ENCODE results near the gene AGAP1.

Gene AGAP1

DNA sequence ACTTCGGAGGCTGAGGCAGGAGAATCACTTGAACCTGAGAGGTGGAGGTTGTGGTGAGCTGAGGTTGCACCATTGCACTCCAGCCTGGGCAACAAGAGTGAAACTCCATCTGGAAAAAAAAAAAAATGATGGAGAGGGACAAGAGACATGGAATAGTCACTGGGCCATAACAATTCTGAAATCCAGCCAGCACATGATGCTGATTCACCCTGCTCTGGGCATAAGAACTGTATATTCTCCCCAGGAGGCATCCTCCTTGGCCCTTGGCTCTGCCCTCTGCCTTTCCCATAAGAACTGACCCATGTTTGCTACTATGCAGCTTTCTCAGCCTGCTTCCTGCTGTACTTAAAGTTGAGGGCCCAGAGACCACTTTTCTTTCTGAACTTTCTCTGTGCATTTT lies 376.7 kb downstream of the AGAP1 start:
- DNase-seq (ENCODE audit: low read depth in 2 of 2) = no peak

- DNase-seq (ENCODE audit: low read depth in 2 of 2) = no peak
Measured at GRCh38 chr2:235876099-235876679, 382.3 kb downstream of the AGAP1 start.

DNA sequence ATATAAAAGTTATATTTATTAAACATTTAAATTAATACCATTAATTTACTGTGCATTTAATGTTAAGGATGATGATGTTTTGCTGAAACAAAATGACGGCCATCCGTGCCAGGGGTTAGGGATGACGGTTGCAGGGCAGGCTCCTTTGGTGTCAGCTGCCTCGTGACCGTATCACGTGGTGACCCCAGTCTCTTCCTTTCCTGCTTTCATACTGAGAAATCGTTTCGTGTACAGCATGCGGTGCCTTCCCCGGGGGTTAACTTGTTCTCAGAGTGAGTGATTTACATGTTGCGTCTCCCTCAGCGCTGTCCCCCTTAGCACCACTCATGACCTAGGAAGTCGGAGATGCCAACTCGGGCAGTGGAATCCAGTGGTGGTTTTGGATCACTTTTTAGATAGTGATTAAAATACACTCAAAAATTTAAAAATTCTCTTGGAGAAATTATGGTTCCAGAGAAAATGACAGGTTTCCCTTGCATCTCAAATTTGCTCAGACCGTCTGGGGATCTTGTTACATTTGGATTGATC lies 383.5 kb downstream of the AGAP1 start:
- DNase-seq (ENCODE audit: low read depth in 2 of 2) = no peak

DNA sequence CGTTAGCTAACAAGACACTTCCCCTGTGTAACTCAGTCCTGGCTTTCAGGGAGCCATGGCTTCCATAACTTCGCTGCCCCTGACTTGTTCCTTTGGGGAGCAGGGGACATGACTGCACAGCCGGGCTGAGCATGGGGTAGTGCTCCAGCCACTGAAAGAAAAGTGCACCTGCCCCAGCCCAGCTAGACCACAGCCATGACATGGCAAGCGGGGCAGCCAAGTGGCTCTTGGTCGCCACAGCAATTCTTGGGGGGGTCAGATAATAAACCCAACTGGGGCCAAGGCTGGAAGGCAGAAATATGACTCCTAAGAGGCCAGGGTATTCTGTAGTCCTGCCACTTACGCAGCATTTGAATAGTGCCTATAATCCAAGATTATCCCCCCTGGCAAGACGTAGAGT lies 385.3 kb downstream of the AGAP1 start:
- no peak for DNase-seq (ENCODE audit: low read depth in 2 of 2)

DNA sequence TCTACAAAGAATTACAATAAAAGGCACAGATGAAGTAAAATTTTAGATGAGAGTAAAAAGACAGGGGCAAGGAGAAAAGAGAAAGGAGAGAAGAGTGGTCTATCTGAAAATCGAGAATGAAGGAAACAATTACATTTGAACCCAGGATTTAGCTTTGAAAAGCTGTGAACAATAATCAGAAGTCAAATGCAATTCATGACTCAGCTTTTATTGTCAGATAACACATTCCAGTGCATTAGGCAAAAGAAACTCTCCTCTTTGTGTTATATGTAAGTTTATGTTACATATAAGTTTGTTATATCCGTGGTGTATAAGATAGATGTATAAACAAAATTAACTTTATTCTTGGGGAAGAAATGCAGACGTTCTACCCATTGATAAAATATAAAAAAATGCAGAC lies 389.8 kb downstream of the AGAP1 start:
- DNase-seq (ENCODE audit: low read depth in 2 of 2) = no peak

- no peak for DNase-seq (ENCODE audit: low read depth in 2 of 2)
Measured at GRCh38 chr2:235889302-235889630, 395.4 kb downstream of the AGAP1 start.

DNA sequence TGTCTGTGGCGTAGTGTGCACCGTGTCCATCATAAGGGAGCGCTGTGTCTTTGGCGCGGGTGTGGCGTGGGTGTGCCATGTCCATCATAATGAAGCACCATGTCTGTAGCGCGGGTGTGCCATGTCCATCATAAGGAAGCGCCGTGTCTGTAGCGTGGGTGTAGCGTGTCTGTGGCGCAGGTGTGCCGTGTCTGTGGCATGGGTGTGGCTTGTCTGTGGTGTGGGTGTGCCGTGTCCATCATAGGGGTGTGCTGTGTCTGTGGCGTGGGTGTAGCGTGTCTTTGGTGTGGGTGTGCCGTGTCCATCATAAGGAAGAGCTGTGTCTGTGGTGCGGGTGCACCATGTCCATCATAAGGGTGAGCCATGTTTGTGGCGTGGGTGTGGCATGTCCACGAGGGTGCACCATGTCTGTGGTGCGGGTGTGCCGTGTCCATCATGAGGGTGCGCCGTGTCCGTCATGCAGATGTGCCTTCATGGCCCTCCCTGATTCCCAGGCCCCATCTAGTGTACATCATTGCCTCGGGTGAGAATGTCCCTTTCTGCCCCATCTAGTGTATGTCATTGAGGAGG lies 399.4 kb downstream of the AGAP1 start:
- no peak for DNase-seq (ENCODE audit: low read depth in 2 of 2)

- no peak for DNase-seq (ENCODE audit: low read depth in 2 of 2)
Measured at GRCh38 chr2:235894839-235895238, 401.0 kb downstream of the AGAP1 start.

- no peak for DNase-seq (ENCODE audit: low read depth in 2 of 2)
Measured at GRCh38 chr2:235896061-235896460, 402.2 kb downstream of the AGAP1 start.

DNA sequence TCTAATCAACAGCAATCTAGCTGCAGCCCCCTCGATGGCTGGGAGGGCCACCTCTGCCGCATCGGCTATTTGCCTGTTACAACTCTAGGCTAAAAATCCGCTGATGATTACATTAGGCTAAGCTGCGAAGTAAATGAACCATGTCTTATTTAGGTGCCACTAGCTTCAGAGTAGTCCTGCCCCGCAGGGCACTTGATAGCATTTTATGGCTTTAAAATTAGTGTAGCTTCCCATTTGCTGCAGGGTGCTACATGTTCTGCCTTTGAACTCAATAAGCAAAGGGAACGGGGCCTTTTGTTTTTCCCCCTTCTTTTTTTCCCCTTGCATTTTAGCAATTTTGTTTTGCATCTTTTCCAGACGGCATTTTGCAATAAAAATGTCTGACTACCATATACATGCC lies 404.1 kb downstream of the AGAP1 start:
- DNase-seq (ENCODE audit: low read depth in 2 of 2) = no peak

DNA sequence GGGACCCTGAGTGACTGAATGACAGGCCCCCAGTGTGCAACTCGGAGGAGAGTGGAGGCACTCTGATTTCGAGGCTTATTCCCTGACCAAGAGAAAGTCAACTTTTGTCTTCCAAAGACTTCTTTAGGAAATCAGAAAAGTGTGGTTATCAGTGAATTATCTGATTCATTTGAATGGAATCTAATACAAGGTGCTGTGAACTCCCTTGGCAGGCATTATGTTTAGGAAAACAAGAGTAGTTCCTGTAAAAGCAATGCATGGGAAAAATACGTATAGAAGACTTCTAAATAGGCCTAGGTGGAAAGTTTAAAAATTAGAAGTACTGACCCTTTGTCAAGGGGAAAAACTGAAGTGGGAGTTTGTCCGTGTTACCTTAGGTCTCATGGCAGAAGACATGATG lies 404.9 kb downstream of the AGAP1 start:
- DNase-seq (ENCODE audit: low read depth in 2 of 2) = no peak

- no peak for DNase-seq (ENCODE audit: low read depth in 2 of 2)
Measured at GRCh38 chr2:235900631-235901030, 406.8 kb downstream of the AGAP1 start.

- DNase-seq (ENCODE audit: low read depth in 2 of 2) = no peak
Measured at GRCh38 chr2:235901243-235901642, 407.4 kb downstream of the AGAP1 start.

DNA sequence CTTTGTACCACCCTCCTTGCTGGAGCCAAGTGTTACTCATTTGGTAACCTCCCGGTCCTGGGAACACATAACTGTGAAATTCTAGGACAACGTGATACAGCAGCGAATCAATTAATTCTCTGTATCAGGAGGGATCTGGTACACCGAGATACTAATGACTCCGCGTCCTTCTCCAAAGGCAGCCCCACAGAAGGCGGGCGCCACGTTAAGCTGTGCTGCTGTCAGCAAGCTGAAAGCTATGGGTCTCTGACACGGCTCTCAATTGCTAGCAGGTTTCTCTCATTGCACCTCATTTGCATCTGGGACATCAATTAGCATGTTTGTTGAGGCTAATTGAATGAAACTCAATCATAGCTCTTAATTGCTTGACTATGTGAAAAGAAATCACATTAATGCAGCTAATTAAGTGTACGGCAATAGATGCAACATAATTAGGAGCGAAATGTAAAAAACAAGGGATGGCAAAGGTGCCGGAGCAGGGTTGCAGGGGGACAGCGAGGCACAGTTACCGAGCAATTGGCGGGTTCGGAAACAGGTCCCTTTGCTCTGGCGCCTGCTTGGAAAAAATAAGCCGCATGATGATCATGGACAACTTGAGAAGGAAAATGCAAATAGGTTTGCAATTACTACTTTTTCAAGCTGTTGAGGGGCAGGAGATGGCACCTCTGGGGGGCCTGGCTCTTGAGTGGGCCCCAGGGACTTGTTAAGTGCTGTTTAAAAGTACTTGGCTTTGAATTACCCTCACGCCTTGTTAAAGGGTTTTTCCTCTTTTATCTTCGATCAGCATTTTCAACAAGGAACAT lies 410.1 kb downstream of the AGAP1 start:
- no peak for DNase-seq (ENCODE audit: low read depth in 2 of 2)

- no peak for DNase-seq (ENCODE audit: low read depth in 2 of 2)
Measured at GRCh38 chr2:235904585-235904931, 410.7 kb downstream of the AGAP1 start.

- no peak for DNase-seq (ENCODE audit: low read depth in 2 of 2)
Measured at GRCh38 chr2:235908826-235909225, 415.0 kb downstream of the AGAP1 start.

DNA sequence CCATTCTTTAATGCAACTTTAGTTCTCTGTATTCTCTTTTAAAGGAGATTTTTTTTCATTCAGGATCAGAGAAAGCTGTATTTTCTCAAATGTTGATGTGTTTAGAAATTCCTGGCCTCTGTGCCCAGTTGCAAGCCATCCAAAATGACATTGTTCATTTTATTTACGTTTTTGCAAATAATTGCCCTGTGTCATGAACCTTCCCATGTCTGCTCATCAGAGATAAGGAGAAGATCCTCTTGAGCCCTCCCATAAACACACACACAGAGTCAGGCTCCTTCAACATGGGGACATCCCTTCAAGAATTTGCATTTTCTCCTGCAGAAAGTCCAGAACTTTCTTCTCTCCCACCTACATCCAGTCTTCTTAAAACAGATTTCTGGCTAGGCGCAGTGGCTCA lies 415.5 kb downstream of the AGAP1 start:
- no peak for DNase-seq (ENCODE audit: low read depth in 2 of 2)

- no peak for DNase-seq (ENCODE audit: low read depth in 2 of 2)
Measured at GRCh38 chr2:235910067-235910466, 416.2 kb downstream of the AGAP1 start.

GRCh38 chr2:235911125-235911524 lies 417.3 kb downstream of the AGAP1 start:
- no peak for DNase-seq (ENCODE audit: low read depth in 2 of 2)

- no peak for DNase-seq (ENCODE audit: low read depth in 2 of 2)
Measured at GRCh38 chr2:235911633-235912233, 417.9 kb downstream of the AGAP1 start.

GRCh38 chr2:235914756-235915155 lies 420.9 kb downstream of the AGAP1 start:
- no peak for DNase-seq (ENCODE audit: low read depth in 2 of 2)

GRCh38 chr2:235917506-235917905 lies 423.7 kb downstream of the AGAP1 start:
- no peak for DNase-seq (ENCODE audit: low read depth in 2 of 2)

DNA sequence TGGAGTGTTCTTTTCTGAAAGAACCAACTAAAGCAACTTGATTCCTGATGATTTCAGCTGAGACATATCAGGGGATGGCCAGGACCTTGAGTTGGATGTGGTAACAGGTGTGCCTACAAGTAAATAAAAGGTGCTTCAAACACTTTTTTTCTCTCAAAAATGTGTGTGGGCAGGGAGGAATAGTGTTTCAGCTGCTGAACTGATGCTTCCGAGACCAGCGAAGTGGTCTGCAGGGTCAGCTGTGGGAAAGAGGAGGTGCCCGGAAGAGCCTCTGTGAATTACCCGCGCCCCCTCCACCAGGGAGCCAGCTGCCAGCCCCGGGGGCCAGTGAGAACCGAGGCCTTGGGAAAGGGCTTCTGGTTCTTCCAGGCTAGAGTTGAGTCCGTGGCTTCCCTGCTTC lies 425.0 kb downstream of the AGAP1 start:
- DNase-seq (ENCODE audit: low read depth in 2 of 2) = no peak
